Keratinocyte (primary cell): Measurements from ENCODE around the gene CCDC141.

ENCODE experiments used
- EZH2 ChIP-seq: IDR thresholded peaks from one replicate; pipeline ENCODE4 v1.6.1; 2012; ENCODE audit warnings: inconsistent platforms, mild to moderate bottlenecking, low read length, moderate library complexity
- TF ChIP-seq, protein P1 (sequence below), 3 experiments: IDR thresholded peaks in 1 of 3; conservative IDR thresholded peaks in 1 of 3; optimal IDR thresholded peaks in 1 of 3; 2 replicates in 2 of 3; 3 replicates in 1 of 3; pipeline versions ENCODE3 to v1.5.1; 2011; ENCODE audit warnings: low read length in 3 of 3, mild to moderate bottlenecking in 3 of 3, moderate library complexity in 2 of 3, control low read depth in 1 of 3, inconsistent platforms in 1 of 3; ENCODE audit not compliant: insufficient read depth in 2 of 3; ENCODE audit errors: extremely low read depth in 1 of 3

DNA sequence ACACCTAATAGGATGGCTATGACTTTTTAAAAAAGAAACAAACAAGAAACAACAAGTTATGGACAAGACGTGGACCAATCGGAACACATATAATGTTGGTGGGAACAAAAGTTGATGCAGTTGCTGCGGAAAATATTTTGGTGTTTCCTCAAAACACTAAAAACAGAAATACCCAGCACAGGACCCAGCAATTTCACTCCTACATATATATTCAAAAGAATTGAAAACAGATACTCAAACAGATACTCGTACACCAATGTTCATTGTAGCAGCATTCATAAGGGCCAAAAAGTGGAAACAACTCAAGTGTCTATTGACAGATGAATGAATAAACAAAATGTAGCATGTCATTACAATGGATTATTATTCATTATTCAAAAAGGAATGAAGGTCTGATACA, 12.1 kb downstream of the CCDC141 start:
- TF ChIP-seq, protein P1, sequence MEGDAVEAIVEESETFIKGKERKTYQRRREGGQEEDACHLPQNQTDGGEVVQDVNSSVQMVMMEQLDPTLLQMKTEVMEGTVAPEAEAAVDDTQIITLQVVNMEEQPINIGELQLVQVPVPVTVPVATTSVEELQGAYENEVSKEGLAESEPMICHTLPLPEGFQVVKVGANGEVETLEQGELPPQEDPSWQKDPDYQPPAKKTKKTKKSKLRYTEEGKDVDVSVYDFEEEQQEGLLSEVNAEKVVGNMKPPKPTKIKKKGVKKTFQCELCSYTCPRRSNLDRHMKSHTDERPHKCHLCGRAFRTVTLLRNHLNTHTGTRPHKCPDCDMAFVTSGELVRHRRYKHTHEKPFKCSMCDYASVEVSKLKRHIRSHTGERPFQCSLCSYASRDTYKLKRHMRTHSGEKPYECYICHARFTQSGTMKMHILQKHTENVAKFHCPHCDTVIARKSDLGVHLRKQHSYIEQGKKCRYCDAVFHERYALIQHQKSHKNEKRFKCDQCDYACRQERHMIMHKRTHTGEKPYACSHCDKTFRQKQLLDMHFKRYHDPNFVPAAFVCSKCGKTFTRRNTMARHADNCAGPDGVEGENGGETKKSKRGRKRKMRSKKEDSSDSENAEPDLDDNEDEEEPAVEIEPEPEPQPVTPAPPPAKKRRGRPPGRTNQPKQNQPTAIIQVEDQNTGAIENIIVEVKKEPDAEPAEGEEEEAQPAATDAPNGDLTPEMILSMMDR (optimal IDR thresholded peaks at IDR 0.05 in 1 of 3, IDR thresholded peaks at IDR 0.05 in 1 of 3, conservative IDR thresholded peaks at IDR 0.05 in 1 of 3; ENCODE audit: extremely low read depth in 1 of 3, insufficient read depth in 2 of 3, low read length in 3 of 3), result no peak
- no peak for TF ChIP-seq EZH2
